Kidney epithelial cell (primary cell): ENCODE measurements around the gene GAL3ST2. TPM values are rescaled to one million over a fixed set of nuclear protein-coding genes. Genes with fewer than 3 reads are reported as not detected.

ENCODE experiments used
- DNase-seq: peaks from one replicate; pipeline ENCODE4 v3.0.0-alpha.2; 2010; ENCODE audit warnings: low read depth
- H3K27me3 ChIP-seq: 2 replicates; pipeline ENCODE4 v1.6.0; 2011; ENCODE audit warnings: low read length; ENCODE audit not compliant: control insufficient read depth, insufficient read depth
- H3K36me3 ChIP-seq: 2 replicates; pipeline ENCODE4 v1.5.1; 2011; ENCODE audit warnings: low read length; ENCODE audit not compliant: control insufficient read depth, insufficient read depth
- H3K4me3 ChIP-seq: 2 replicates; pipeline ENCODE4 v1.5.1; 2011; ENCODE audit warnings: low read depth, mild to moderate bottlenecking, control low read depth, low read length
- total RNA-seq: library from RNA; depleted of rRNA; stranded (reverse); fragments of >200 nt; gene quantifications from 2 replicates; pipeline ENCODE4 v1.2.3, GENCODE V29; 2015
- TF ChIP-seq, protein P1 (sequence below): IDR thresholded peaks from 2 replicates; pipeline ENCODE4 v1.5.1; 2011; ENCODE audit warnings: mild to moderate bottlenecking, moderate library complexity, low read length, control low read depth, inconsistent platforms; ENCODE audit not compliant: insufficient read depth, poor library complexity, severe bottlenecking

GAL3ST2 gene
- total RNA-seq, 1 donor from 2014 or later = not detected

- TF ChIP-seq, protein P1, sequence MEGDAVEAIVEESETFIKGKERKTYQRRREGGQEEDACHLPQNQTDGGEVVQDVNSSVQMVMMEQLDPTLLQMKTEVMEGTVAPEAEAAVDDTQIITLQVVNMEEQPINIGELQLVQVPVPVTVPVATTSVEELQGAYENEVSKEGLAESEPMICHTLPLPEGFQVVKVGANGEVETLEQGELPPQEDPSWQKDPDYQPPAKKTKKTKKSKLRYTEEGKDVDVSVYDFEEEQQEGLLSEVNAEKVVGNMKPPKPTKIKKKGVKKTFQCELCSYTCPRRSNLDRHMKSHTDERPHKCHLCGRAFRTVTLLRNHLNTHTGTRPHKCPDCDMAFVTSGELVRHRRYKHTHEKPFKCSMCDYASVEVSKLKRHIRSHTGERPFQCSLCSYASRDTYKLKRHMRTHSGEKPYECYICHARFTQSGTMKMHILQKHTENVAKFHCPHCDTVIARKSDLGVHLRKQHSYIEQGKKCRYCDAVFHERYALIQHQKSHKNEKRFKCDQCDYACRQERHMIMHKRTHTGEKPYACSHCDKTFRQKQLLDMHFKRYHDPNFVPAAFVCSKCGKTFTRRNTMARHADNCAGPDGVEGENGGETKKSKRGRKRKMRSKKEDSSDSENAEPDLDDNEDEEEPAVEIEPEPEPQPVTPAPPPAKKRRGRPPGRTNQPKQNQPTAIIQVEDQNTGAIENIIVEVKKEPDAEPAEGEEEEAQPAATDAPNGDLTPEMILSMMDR = no peak
- H3K27me3 ChIP-seq = peaks cover 21% of the 10 kb centered on the region
- no peaks in the 10 kb centered on the region for H3K36me3 ChIP-seq
- H3K4me3 ChIP-seq = no peak overlapping the region
- DNase-seq = no peak
Observed at GRCh38 chr2:241811952-241812729, 35.5 kb downstream of the GAL3ST2 start.

DNA sequence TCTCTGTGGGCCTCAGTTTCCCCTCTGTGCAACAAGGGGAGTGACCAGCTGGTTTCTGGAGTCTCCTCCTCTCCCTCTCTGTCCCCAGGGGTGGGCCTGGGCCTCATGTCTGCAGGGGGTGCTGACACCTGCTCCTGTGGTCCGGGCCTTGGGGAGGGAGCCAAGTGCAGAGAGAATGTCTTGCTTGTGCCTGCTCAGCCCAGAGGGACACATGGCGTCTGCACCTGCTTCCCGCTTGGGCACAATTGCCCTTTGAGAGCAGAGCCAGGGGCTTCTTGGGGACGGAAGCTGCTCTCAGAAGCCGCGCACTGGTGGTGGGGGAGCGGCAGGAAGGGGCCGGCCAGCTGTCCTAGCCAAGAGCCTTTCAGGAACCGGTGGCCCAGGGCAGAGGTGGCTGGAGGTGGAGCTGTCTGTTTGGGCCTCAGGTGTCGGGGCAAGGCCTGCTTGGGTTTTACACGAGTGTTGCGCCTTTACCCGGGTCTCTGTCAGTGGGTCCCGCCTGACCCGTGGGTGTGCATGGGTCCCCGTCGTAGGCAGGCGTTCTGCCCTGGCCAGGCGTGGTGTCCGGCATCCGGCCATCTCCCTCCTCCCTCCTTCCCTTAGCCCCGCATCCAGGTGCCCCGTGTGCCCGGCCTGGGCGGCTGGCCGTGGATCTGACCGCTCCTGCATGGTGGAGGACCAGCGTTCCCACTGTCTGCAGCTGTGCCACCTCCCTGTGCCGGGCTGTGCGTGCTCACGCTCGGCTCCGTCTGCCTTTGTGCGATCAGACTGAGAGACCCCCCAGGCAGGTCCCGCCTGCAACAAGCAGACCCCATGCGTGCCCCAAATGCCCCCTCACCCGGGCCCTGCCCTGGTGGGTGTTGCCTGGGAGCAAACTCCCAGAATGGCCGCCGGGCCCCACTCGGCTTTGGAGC, 36.4 kb downstream of the GAL3ST2 start:
- DNase-seq = no peak
- TF ChIP-seq, protein P1 = no peak
- Histone ChIP-seq H3K4me3 (no peak overlapping the region), H3K36me3 (no peaks in the 10 kb centered on the region), H3K27me3 (peaks cover 21% of the 10 kb centered on the region)

GRCh38 chr2:241813644-241814392, 37.2 kb downstream of the GAL3ST2 start:
- DNase-seq = no peak
- no peaks in the 10 kb centered on the region for H3K36me3 ChIP-seq
- TF ChIP-seq, protein P1 = no peak
- H3K27me3 ChIP-seq = peaks cover 21% of the 10 kb centered on the region
- H3K4me3 ChIP-seq = no peak overlapping the region

DNA sequence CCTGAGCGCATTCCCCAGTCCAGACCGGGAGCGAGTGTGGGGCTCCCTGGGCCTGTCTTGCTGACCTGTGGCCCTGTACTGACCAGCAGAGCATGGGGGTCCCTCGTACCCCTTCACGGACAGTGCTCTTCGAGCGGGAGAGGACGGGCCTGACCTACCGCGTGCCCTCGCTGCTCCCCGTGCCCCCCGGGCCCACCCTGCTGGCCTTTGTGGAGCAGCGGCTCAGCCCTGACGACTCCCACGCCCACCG, 37.7 kb downstream of the GAL3ST2 start:
- TF ChIP-seq, protein P1 = no peak
- no peaks in the 10 kb centered on the region for H3K36me3 ChIP-seq
- no peak overlapping the region for H3K4me3 ChIP-seq
- no peak for DNase-seq
- H3K27me3 ChIP-seq = peaks cover 21% of the 10 kb centered on the region

DNA sequence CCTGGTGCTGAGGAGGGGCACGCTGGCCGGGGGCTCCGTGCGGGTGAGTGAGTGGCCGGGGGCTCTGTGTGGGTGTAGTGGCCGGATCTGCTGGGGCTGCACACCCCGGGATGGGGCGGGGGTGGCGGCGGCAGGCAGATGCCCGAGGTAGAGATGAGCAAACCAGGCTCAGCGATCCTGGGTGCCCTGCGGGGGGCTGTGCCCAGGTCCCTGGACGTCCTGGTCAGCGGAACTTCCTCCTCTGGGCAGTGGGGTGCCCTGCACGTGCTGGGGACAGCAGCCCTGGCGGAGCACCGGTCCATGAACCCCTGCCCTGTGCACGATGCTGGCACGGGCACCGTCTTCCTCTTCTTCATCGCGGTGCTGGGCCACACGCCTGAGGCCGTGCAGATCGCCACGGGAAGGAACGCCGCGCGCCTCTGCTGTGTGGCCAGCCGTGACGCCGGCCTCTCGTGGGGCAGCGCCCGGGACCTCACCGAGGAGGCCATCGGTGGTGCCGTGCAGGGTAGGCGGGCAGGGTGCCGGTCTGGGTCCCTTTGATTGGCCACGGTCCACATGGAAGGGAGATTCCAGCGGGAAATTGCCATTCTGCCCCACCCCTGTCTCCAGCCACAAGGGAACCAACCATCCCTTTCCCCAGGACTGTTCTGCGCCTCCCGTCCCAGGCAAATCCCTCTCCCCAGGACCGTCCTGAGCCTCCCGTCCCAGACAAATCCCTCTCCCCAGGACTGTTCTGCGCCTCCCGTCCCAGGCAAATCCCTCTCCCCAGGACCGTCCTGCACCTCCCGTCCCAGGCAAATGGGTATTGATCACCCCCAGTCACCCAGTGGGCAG, 38.2 kb downstream of the GAL3ST2 start:
- DNase-seq = no peak
- no peak overlapping the region for H3K4me3 ChIP-seq
- H3K36me3 ChIP-seq = no peaks in the 10 kb centered on the region
- peaks cover 21% of the 10 kb centered on the region for H3K27me3 ChIP-seq
- TF ChIP-seq, protein P1 = no peak
